Activated naive CD4-positive, alpha-beta T cell treated with anti-CD3 and anti-CD28 coated beads, Interleukin-2, amount 10 ng/mL, durations not matched to agents 5 hours and 36 hours (primary cell): Measurements from ENCODE around the gene OXTR. TPM values are rescaled to one million over a fixed set of nuclear protein-coding genes. Genes with fewer than 3 reads are reported as not detected.

ENCODE experiments used
- total RNA-seq, 2 experiments: library from RNA; stranded (reverse); gene quantifications; one replicate each; pipeline ENCODE4 v1.2.3, GENCODE V29; 2021

The OXTR gene
- under 1 TPM; 0.18 to 0.46 TPM for total RNA-seq

DNA sequence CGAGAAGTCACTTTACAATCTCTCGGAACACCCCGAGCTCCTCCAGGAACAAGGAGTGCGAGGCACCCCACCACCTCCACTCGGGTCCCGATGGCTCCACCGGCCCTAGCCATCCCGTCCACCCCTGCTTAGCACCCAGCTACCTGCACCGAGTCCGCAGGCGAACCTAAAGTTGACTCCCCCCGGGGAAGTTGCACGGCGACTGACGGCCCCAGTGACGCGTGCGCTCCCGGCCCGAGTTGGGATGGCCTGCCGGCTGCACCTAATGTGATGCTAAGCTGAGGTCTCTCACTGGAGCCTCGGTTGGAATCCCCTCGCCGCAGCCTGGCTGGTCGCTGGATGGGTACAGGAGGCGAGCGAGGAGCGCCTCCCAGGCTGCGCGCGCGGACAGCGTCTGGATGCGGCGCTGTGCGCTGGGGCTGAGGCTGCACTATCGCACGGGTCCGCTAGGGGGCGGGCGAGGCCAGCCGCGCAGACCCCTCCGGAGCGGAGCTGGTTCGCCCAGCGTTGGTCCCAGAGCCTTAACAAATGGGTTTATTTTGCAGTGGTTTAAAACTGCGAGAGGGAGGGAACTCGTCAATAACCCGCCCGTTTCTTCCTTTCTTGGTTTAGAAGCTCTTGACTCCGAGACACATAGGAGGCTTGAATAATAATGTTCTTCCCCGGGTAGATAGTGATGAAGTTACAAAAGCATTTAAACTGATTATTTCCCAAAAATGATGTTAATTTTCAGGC is at the start of gene OXTR:
TSS of gene OXTR (minus strand) at position 526 of the 735 bp plus-strand sequence. CDS start 1,426 bp downstream, outside the sequence.

DNA sequence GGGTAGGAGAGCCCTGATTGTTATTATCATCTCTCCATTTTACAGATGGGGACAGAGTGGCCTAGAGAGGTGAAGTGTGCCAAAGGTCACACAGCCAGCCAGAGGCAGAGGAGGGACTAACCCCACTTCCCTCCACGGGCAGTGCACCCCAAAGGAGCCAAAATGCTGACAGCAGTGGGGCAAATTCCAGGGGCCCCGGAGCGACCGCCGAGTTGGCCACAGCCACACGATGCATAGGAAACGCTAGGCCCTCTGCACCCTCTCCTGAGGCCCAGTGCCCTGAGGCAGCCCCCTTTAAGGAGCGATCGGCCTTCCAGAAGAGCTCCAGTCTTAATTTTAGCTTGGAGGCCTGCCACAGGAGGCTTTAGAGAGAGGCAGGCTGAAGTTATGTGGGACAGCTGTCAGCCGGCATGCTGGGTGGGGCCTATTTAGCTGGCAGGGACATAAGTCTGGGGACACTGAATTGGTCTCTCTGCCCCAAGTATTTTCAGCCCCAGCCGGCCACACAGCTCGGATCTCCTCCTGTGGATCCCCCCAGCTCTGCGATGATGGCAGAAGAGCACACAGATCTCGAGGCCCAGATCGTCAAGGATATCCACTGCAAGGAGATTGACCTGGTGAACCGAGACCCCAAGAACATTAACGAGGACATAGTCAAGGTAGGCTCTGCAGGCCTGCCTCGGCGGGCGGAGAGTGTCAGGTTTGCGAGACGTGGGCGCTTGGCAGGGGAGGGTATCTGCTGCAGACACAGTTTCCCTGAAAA is 35.9 kb downstream of the OXTR start, which contains the start of gene CAV3:
TSS of gene CAV3 (plus strand) at position 471 of the 763 bp plus-strand sequence. CDS start at position 546, 75 bp downstream.

Other genes with a start within 250 kb of the OXTR start
- gene SSUH2, start 124.8 kb downstream of the OXTR start, total RNA-seq = under 1 TPM in 1 of 2 experiments, not detected in 1; 0.13 TPM
- gene CAV3, start 35.8 kb downstream of the OXTR start, total RNA-seq = not detected
- gene RAD18, start 193.9 kb upstream of the OXTR start, total RNA-seq = 10 to 100 TPM; 24.7 to 25.8 TPM